ENCODE data around the gene EFCAB6. TPM values are rescaled to one million over a fixed set of nuclear protein-coding genes. Genes with fewer than 3 reads are reported as not detected.

EFCAB6 gene
- total RNA-seq, 1 experiment from 2014 or later = 0.52 TPM

GRCh38 chr22:43828725-43828997, 16.6 kb upstream of the EFCAB6 start:
- no peak overlapping the region for H3K4me3 ChIP-seq (replicated peaks in 1 of 2; ENCODE audit: low read depth in 1 of 2, low read length in 2 of 2)
- BruUV-seq (replicated peaks) = no TSS peak
- ChIA-PET CTCF (no interaction called here), RAD21 (ENCODE audit: low non-redundant PET in 1 of 2, low total read pairs in 2 of 2, uncharacterized antibody in 2 of 2, unreplicated experiment in 2 of 2) (no interaction called here), POLR2A (no interaction called here)
- H3K9me3 ChIP-seq (ENCODE audit: control insufficient read depth in 1 of 2, insufficient read depth in 1 of 2, low read depth in 1 of 2, low read length in 2 of 2) = no peaks in the 10 kb centered on the region
- no peaks in the 10 kb centered on the region for H3K36me3 ChIP-seq (ENCODE audit: control insufficient read depth in 1 of 2, insufficient read depth in 2 of 2, low read length in 2 of 2)
- no peak overlapping the region for H2AFZ ChIP-seq (ENCODE audit: low read depth, low read length, poor library complexity, severe bottlenecking)
- H3K27ac ChIP-seq (ENCODE audit: low read depth, low read length) = no peak overlapping the region
- H3K27me3 ChIP-seq (ENCODE audit: insufficient read depth, low read length) = 0 out of 2 replicates have a peak, but pooled peaks cover 4% of the 10 kb centered on the region
- H3K4me2 ChIP-seq (ENCODE audit: low read length) = no peak overlapping the region
- no peaks in the 10 kb centered on the region for H3K79me2 ChIP-seq (ENCODE audit: insufficient read depth, low read length)
- no peaks in the 10 kb centered on the region for H3K9me2 ChIP-seq (ENCODE audit: insufficient read depth)
- H4K20me1 ChIP-seq (ENCODE audit: insufficient read depth) = no peaks in the 10 kb centered on the region
- TF ChIP-seq EGR1 (IDR thresholded peaks at IDR 0.05; ENCODE audit: low read depth) (no peak), POLR2AphosphoS5 (IDR thresholded peaks at IDR 0.05; ENCODE audit: low read depth, low read length) (no peak), ELF1 (IDR thresholded peaks at IDR 0.05; ENCODE audit: borderline replicate concordance, low read depth) (no peak), POLR2A (IDR thresholded peaks at IDR 0.05; ENCODE audit: borderline replicate concordance, extremely low read depth, insufficient read depth, insufficient read length) (no peak), YY1 (IDR thresholded peaks at IDR 0.05; ENCODE audit: extremely low read depth, insufficient replicate concordance, low read depth, low read length) (no peak), MAX (IDR thresholded peaks at IDR 0.05) (no peak), ATF3 (IDR thresholded peaks at IDR 0.05) (no peak), FOSL1 (IDR thresholded peaks at IDR 0.05; ENCODE audit: low read depth) (no peak), SRF (IDR thresholded peaks at IDR 0.05; ENCODE audit: low read depth) (no peak), CTCF (IDR thresholded peaks at IDR 0.05 in 2 of 3, conservative IDR thresholded peaks at IDR 0.05 in 1 of 3; ENCODE audit: borderline replicate concordance in 1 of 3, insufficient read depth in 1 of 3, low read depth in 2 of 3, low read length in 2 of 3) (no peak), TCF7L2 (IDR thresholded peaks at IDR 0.05; ENCODE audit: borderline replicate concordance, extremely low read depth, insufficient read depth, insufficient read length) (no peak), ZBTB33 (IDR thresholded peaks at IDR 0.05; ENCODE audit: extremely low read depth, insufficient replicate concordance, low read length) (no peak), SP1 (IDR thresholded peaks at IDR 0.05; ENCODE audit: low read depth) (no peak), REST (IDR thresholded peaks at IDR 0.05; ENCODE audit: low read depth) (no peak), RAD21 (IDR thresholded peaks at IDR 0.05; ENCODE audit: low read depth) (no peak), ZNF274 (IDR thresholded peaks at IDR 0.05; ENCODE audit: low read depth, low read length) (no peak), EZH2phosphoT487 (IDR thresholded peaks at IDR 0.05; ENCODE audit: borderline replicate concordance) (no peak)
- DNase-seq (ENCODE audit: low read depth, low spot score) (no peak), ATAC-seq (no peak)
- no peak overlapping the region for H3K9ac ChIP-seq (ENCODE audit: low read length)
- intact Hi-C loops (cut with micrococcal nuclease) = no loop called here
- no peaks in the 10 kb centered on the region for H3K4me1 ChIP-seq (ENCODE audit: control insufficient read depth in 1 of 2, insufficient read depth in 2 of 2, low read length in 2 of 2)
